NK-92 (cell line): ENCODE results near the gene TERB2.
"Not testable (repeated sequence)": the region's sequence is repeated elsewhere in the genome, so short reads cannot be mapped to it uniquely, and the experiment has no call there.

Source experiments
- DNase-seq: peaks from one replicate; lab custom pipeline; 2025; ENCODE audit not compliant: unreplicated experiment; lab: John Stamatoyannopoulos, UW

The TERB2 gene, protein sequence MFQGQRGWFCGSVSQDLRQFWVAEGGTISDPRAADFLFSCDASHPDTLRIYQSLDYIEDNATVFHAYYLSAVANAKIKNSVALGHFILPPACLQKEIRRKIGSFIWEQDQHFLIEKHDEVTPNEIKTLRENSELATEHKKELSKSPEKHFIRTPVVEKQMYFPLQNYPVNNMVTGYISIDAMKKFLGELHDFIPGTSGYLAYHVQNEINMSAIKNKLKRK

GRCh38 chr15:44956388-44956787, at the start of gene TERB2:
Gene TERB2 (plus strand): TSS chr15:44956687. CDS start chr15:44956719, 32 bp downstream.
- no peak for DNase-seq

DNA sequence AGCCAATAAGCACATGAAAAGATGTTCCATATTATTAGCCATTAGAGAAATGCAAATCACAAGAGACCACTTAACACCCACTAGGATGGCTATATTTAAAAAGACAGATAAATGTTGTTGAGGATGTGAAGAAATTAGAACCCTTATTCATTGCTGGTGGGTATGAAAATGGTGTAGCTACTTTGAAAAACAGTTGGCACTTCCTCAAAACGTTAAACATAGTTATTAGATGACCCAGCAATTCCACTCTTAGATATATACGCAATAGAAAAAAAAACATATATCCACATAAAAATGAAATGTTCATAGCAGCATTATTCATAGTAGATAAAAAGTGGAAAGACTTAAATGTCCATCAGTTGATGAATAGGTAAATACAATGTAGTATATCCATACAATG, 47.1 kb upstream of the TERB2 start:
- DNase-seq, result no peak

DNA sequence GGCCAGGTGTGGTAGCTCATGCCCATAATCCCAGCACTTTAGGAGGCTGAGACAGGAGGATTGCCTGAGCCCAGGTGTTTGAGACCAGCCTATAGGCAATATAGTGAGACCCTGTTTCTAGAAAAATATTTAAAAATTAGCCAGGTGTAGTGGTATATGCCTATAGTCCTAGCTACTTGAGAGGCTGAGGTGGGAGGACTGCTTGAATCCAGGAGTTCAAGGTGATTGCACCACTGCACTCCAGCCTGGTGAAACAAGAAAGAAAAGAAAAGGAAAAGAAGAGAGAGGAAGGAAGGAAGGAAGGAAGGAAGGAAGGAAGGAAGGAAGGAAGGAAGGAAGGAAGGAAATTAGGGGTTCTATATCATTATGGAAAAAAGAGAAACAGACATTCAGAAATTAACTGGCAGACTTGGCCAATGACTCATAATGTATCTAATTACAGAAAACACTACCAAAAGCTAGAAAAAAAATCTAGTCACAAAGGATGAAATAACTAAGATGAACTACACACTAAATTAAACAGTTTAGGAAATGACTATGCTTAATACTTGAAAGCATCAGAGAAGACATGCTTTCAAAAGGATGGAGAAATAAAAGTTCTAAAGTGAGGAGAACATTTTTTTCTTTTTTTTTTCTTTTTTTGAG, 45.4 kb upstream of the TERB2 start:
- DNase-seq, result no peak

GRCh38 chr15:44912186-44912585, 44.3 kb upstream of the TERB2 start:
- not testable (repeated sequence) for DNase-seq

GRCh38 chr15:44912974-44913448, 43.5 kb upstream of the TERB2 start:
- DNase-seq, result not testable (repeated sequence)

- no peak for DNase-seq
Observed at GRCh38 chr15:44918136-44918535, 38.4 kb upstream of the TERB2 start.

- not testable (repeated sequence) for DNase-seq
Observed at GRCh38 chr15:44928658-44929057, 27.8 kb upstream of the TERB2 start.

DNA sequence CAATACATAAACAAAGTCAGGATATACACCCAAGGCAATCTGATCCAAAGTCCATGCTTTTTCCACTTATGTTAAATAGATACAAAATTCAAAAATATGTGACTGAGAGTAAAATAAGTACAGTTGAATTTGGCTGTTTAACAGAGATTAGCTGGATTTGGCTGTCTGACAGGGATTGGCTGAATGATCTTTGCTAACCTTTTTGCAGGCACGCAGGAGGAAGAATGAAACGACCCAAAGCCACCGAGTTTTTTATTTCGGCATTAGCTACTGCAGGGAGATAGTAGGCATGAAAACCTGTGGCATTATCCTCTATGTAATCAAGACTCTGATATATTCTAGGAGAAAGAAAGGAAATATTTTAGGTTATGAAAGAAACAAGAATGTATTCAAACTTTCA, 26.2 kb upstream of the TERB2 start:
- not testable (repeated sequence) for DNase-seq

- not testable (repeated sequence) for DNase-seq
Observed at GRCh38 chr15:44958302-44958701, 1.8 kb downstream of the TERB2 start.

DNA sequence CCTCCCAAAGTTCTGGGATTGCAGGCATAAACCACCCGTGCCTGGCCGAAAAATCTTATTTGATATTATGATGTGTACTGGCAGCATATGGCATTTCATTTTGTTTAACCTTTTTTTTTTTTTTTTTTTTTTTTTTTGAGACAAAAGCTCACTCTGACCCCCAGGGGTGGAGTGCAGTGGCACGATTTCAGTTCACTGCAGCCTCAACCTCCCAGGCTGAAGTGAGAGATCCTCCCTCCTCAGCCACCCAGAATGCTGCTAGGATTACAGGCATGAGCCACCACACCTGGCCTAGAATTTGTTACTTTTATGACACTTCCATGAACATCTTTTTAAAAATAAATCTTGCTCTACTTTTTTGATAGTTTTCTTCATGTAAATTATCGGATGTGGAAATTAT, 12.0 kb downstream of the TERB2 start:
- no peak for DNase-seq

- DNase-seq, result no peak
Observed at GRCh38 chr15:44971036-44971435, 14.5 kb downstream of the TERB2 start.

- DNase-seq, result not testable (repeated sequence)
Observed at GRCh38 chr15:44976183-44976582, 19.7 kb downstream of the TERB2 start.

DNA sequence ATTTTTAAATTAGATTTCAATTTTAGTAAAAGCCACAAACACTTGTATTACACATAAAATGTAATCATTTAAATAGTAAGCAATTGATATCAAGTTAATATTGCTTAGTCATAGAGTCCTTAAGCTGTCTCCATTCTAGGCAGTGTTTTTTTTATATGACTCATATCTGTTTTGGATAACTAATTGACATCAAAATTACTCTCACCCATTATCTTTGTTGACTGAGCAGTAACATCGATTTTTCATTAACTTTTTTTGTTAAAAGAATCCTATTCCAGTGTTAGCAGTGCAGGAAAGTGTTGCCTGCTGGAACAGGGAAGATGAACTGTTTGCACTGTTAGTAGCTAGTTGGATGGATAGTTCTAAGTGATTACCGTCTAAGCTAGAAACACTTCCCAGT, 21.3 kb downstream of the TERB2 start:
- not testable (repeated sequence) for DNase-seq

- DNase-seq, result not testable (repeated sequence)
Observed at GRCh38 chr15:44979617-44980339, 23.3 kb downstream of the TERB2 start.

- DNase-seq, result not testable (repeated sequence)
Observed at GRCh38 chr15:44984144-44984543, 27.7 kb downstream of the TERB2 start.

DNA sequence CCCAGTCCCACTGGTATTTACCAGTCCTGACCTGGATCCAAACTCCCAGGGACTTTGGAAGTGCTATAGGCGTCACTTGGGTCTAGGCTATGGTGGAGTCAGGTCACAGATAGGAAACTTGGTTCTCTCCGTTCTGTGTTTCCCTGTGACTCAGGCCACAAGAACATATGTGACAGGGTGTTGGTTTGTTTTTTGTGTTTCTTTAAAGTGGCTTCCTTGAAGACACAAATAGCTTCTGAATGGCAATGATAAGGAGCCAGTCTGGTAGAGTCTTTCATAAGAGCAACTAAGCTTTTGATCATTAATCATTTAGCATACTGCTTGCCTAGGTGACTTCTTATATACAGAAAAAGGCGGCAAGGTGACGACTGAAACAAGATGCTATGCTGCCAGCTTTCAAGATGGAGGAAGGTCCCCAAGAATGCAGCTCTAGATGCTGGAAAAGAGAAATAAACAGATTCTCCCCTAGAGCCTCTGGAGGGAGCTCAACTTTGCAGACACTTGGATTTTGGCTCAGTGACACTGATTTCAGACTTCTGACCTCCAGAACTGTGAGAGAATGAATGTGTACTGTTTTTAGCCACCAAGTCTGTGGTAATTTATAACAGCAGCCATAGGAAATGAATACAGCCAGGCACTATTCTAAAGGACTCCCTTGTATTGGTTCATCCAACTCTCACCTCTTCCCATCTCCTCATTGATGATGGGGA, 30.0 kb downstream of the TERB2 start:
- DNase-seq, result not testable (repeated sequence)

- not testable (repeated sequence) for DNase-seq
Observed at GRCh38 chr15:44987711-44988110, 31.2 kb downstream of the TERB2 start.

GRCh38 chr15:44988184-44988869, 31.8 kb downstream of the TERB2 start:
- DNase-seq, result not testable (repeated sequence)

GRCh38 chr15:44988870-44989219, 32.4 kb downstream of the TERB2 start:
- DNase-seq, result not testable (repeated sequence)

- not testable (repeated sequence) for DNase-seq
Observed at GRCh38 chr15:44997632-44998031, 41.1 kb downstream of the TERB2 start.

DNA sequence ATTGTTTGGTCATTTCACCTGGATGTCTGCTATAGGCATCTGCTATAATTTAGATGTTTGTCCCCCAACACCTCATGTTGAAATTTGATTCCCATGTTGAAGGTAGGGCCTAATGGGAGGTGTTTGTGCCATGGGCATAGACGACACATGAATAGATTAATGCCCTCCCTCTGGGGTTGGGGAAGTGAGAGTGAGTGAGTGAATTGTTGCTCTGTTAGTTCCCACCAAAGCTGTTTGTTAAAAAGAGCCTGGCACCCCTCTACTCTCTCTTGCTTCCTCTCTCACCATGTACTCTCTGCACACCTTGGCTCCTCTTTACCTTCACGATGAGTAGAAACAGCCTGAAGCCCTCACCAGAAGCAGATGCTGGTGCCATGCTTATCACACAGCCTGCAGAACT, 42.6 kb downstream of the TERB2 start:
- DNase-seq, result no peak
